HepG2 (cell line): ENCODE data around the gene CMIP. TPM values are rescaled to one million over a fixed set of nuclear protein-coding genes. Genes with fewer than 3 reads are reported as not detected.

Source experiments
- NRL ChIP-seq: sonication (generic); formaldehyde crosslinking; IDR thresholded peaks from 2 replicates; pipeline ENCODE4 v1.5.0; 2020; ENCODE audit warnings: missing genetic modification reagents, mild to moderate bottlenecking, moderate library complexity, borderline replicate concordance
- SMAD3 ChIP-seq: sonication (generic); formaldehyde crosslinking; IDR thresholded peaks from 2 replicates; pipeline ENCODE4 v1.4.0; 2020; ENCODE audit warnings: missing genetic modification reagents
- ZBTB38 ChIP-seq: sonication (generic); formaldehyde crosslinking; IDR thresholded peaks from 2 replicates; pipeline ENCODE4 v1.5.1; 2020; ENCODE audit warnings: mild to moderate bottlenecking, missing genetic modification reagents
- ZFAT ChIP-seq: sonication (generic); formaldehyde crosslinking; conservative IDR thresholded peaks from 2 replicates; pipeline ENCODE4 v1.8.1; 2023; ENCODE audit warnings: missing genetic modification reagents, inconsistent platforms
- ZNF883 ChIP-seq: sonication (generic); formaldehyde crosslinking; IDR thresholded peaks from 2 replicates; pipeline ENCODE4 v1.5.1; 2020; ENCODE audit warnings: mild to moderate bottlenecking, missing genetic modification reagents; ENCODE audit errors: not compliant biosample characterization
- polyA plus RNA-seq, 8 experiments: library from polyadenylated mRNA; depleted of rRNA in 3 of 8; stranded (reverse) in 7 of 8; unstranded in 1 of 8; fragments of >200 nt; fragmentation: Illumina TruSeq in 4 of 8; extraction: Trizol in 4 of 8; gene quantifications; 2 replicates each; pipeline versions ENCODE4 v1.2.1 to v1.2.3, GENCODE V29; 2011 to 2016; ENCODE audit warnings: low read depth in 4 of 8, missing spikeins in 1 of 8, mixed read lengths in 1 of 8; ENCODE audit not compliant: insufficient read depth in 1 of 8
- total RNA-seq, 5 experiments: library from RNA; depleted of rRNA; stranded (reverse); fragments of >200 nt; fragmentation: Illumina TruSeq; extraction: Trizol; gene quantifications; 2 replicates each; pipeline ENCODE4 v1.2.3, GENCODE V29; 2016; ENCODE audit warnings: low read depth in 1 of 5
- TF ChIP-seq, protein P1 (sequence below): sonication (generic); formaldehyde crosslinking; IDR thresholded peaks from 2 replicates; pipeline ENCODE4 v1.8.0; 2022; ENCODE audit warnings: mild to moderate bottlenecking, missing genetic modification reagents, borderline replicate concordance
- TF ChIP-seq, protein P2 (sequence below): sonication (generic); formaldehyde crosslinking; conservative IDR thresholded peaks from 2 replicates; pipeline ENCODE4 v1.8.0; 2022; ENCODE audit warnings: mild to moderate bottlenecking, moderate library complexity, missing genetic modification reagents
- TF ChIP-seq, protein P3 (sequence below): sonication (generic); formaldehyde crosslinking; IDR thresholded peaks from 2 replicates; pipeline ENCODE4 v1.5.0; 2020; ENCODE audit warnings: missing genetic modification reagents, mild to moderate bottlenecking, borderline replicate concordance
- TF ChIP-seq, protein P4 (sequence below), 2 experiments: sonication (generic) in 1 of 2; formaldehyde crosslinking in 1 of 2; IDR thresholded peaks; 2 replicates each; pipeline versions ENCODE4 v1.5.1 to v1.6.1; 2011 to 2020; ENCODE audit warnings: borderline replicate concordance in 1 of 2, low read depth in 1 of 2, low read length in 1 of 2, mild to moderate bottlenecking in 1 of 2, missing genetic modification reagents in 1 of 2, moderate library complexity in 1 of 2
- TF ChIP-seq, protein P5 (sequence below): sonication (generic); formaldehyde crosslinking; IDR thresholded peaks from 2 replicates; pipeline ENCODE4 v1.5.0; 2020; ENCODE audit warnings: mild to moderate bottlenecking, missing genetic modification reagents
- TF ChIP-seq, protein P6 (sequence below): sonication (generic); formaldehyde crosslinking; IDR thresholded peaks from 2 replicates; pipeline ENCODE4 v1.4.0; 2020; ENCODE audit warnings: mild to moderate bottlenecking, low read depth, missing genetic modification reagents

CMIP gene
- total and polyA plus RNA-seq, 2 of the 13 experiments (the other 11 are each of a cell fraction or from before 2014, with no cell fraction given), result 10.9 to 18.1 TPM

DNA sequence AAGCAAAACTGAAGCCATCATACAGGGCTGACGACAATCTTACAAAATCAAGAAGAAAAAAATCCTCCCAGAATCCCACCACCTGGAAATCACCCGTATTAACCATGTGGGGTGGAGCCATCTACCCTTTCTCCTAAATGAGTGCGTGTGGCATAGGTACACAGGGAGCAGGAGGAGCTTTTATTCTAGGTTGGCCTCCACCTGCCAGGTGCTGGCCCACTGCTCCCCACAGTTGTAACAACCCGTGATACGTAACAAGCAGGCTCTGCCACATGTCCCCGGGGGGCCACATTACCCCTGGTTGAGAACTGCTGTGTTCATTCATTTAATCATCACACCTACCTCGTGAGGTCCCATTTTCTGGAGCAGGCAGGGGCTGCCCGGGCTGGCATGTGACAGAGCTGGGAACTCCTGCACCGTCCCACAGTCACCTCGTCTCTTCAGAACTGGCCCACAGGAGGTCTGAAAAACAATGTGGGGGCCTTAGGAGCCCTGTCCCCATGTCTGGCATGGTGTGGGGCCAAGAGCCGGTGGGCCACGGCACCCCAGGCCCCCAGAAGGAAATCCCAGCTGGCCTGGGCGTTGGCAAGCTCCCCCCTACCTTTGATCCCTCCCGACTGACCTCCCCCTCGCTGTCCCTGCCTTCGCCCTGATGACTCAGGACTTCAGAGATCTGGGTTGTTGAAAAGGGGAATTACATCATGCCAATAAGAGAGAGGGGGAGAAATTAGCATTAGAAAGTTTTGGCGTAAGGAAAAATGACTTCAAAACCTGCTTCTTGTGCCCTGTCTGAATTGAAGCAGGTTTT lies 12.9 kb downstream of the CMIP start (continued):
- TF ChIP-seq, protein P1, sequence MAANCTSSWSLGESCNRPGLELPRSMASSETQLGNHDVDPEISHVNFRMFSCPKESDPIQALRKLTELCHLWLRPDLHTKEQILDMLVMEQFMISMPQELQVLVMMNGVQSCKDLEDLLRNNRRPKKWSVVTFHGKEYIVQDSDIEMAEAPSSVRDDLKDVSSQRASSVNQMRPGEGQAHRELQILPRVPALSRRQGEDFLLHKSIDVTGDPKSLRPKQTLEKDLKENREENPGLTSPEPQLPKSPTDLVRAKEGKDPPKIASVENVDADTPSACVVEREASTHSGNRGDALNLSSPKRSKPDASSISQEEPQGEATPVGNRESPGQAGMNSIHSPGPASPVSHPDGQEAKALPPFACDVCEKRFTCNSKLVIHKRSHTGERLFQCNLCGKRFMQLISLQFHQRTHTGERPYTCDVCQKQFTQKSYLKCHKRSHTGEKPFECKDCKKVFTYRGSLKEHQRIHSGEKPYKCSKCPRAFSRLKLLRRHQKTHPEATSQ (CRISPR knock-in tag), result no peak
- no peak for TF ChIP-seq ZFAT (CRISPR knock-in tag)
- TF ChIP-seq, protein P2, sequence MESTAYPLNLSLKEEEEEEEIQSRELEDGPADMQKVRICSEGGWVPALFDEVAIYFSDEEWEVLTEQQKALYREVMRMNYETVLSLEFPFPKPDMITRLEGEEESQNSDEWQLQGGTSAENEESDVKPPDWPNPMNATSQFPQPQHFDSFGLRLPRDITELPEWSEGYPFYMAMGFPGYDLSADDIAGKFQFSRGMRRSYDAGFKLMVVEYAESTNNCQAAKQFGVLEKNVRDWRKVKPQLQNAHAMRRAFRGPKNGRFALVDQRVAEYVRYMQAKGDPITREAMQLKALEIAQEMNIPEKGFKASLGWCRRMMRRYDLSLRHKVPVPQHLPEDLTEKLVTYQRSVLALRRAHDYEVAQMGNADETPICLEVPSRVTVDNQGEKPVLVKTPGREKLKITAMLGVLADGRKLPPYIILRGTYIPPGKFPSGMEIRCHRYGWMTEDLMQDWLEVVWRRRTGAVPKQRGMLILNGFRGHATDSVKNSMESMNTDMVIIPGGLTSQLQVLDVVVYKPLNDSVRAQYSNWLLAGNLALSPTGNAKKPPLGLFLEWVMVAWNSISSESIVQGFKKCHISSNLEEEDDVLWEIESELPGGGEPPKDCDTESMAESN (CRISPR knock-in tag), result no peak
- TF ChIP-seq, protein P3, sequence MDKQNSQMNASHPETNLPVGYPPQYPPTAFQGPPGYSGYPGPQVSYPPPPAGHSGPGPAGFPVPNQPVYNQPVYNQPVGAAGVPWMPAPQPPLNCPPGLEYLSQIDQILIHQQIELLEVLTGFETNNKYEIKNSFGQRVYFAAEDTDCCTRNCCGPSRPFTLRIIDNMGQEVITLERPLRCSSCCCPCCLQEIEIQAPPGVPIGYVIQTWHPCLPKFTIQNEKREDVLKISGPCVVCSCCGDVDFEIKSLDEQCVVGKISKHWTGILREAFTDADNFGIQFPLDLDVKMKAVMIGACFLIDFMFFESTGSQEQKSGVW (CRISPR knock-in tag), result no peak
- TF ChIP-seq SMAD3 (CRISPR knock-in tag), result 0 out of 2 replicates have a peak, but pooled peaks have one; percentile 28
- TF ChIP-seq, protein P4, sequence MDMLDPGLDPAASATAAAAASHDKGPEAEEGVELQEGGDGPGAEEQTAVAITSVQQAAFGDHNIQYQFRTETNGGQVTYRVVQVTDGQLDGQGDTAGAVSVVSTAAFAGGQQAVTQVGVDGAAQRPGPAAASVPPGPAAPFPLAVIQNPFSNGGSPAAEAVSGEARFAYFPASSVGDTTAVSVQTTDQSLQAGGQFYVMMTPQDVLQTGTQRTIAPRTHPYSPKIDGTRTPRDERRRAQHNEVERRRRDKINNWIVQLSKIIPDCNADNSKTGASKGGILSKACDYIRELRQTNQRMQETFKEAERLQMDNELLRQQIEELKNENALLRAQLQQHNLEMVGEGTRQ (IDR thresholded peaks at IDR 0.05; ENCODE audit: low read depth, low read length), result no peak
- TF ChIP-seq, protein P4 (CRISPR knock-in tag; IDR thresholded peaks at IDR 0.05; ENCODE audit: borderline replicate concordance), result no peak
- TF ChIP-seq, protein P5, sequence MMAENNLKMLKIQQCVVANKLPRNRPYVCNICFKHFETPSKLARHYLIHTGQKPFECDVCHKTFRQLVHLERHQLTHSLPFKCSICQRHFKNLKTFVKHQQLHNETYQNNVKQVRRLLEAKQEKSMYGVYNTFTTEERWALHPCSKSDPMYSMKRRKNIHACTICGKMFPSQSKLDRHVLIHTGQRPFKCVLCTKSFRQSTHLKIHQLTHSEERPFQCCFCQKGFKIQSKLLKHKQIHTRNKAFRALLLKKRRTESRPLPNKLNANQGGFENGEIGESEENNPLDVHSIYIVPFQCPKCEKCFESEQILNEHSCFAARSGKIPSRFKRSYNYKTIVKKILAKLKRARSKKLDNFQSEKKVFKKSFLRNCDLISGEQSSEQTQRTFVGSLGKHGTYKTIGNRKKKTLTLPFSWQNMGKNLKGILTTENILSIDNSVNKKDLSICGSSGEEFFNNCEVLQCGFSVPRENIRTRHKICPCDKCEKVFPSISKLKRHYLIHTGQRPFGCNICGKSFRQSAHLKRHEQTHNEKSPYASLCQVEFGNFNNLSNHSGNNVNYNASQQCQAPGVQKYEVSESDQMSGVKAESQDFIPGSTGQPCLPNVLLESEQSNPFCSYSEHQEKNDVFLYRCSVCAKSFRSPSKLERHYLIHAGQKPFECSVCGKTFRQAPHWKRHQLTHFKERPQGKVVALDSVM (CRISPR knock-in tag), result no peak; the same call in 1 of the 2 replicates
- TF ChIP-seq NRL, result peak; percentile 52; the same call in 1 of the 2 replicates
- no peak for TF ChIP-seq ZNF883
- TF ChIP-seq, protein P6, sequence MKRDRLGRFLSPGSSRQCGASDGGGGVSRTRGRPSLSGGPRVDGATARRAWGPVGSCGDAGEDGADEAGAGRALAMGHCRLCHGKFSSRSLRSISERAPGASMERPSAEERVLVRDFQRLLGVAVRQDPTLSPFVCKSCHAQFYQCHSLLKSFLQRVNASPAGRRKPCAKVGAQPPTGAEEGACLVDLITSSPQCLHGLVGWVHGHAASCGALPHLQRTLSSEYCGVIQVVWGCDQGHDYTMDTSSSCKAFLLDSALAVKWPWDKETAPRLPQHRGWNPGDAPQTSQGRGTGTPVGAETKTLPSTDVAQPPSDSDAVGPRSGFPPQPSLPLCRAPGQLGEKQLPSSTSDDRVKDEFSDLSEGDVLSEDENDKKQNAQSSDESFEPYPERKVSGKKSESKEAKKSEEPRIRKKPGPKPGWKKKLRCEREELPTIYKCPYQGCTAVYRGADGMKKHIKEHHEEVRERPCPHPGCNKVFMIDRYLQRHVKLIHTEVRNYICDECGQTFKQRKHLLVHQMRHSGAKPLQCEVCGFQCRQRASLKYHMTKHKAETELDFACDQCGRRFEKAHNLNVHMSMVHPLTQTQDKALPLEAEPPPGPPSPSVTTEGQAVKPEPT (CRISPR knock-in tag), result no peak
- 0 out of 2 replicates have a peak, but pooled peaks have one; percentile 43 for TF ChIP-seq ZBTB38
